H9 (cell line): ENCODE data around the gene KCTD5. TPM values are rescaled to one million over a fixed set of nuclear protein-coding genes. Genes with fewer than 3 reads are reported as not detected.

Source experiments
- DNase-seq: peaks from one replicate; pipeline ENCODE4 v3.0.0-alpha.2; 2017
- H2AFZ ChIP-seq: one replicate; pipeline ENCODE4 v1.6.1; 2013; ENCODE audit warnings: mild to moderate bottlenecking, low read length, control low read depth, moderate library complexity
- H2AK5ac ChIP-seq: 2 replicates; pipeline ENCODE4 v1.6.1; 2013; ENCODE audit warnings: low read length, control low read depth, mixed read lengths; ENCODE audit not compliant: insufficient read length
- H2BK120ac ChIP-seq: one replicate; pipeline ENCODE4 v1.6.1; 2013; ENCODE audit warnings: low read depth, mild to moderate bottlenecking, low read length, control low read depth, inconsistent platforms; ENCODE audit not compliant: poor library complexity, severe bottlenecking
- H2BK12ac ChIP-seq: 2 replicates; pipeline ENCODE4 v1.6.1; 2013; ENCODE audit warnings: low read length, control low read depth, mixed read lengths, low read depth; ENCODE audit not compliant: insufficient read length
- H2BK15ac ChIP-seq: 2 replicates; pipeline ENCODE4 v1.6.1; 2013; ENCODE audit warnings: low read depth, low read length, control low read depth
- H2BK20ac ChIP-seq: one replicate; pipeline ENCODE4 v1.6.1; 2013; ENCODE audit warnings: low read depth, mild to moderate bottlenecking, low read length, control low read depth, inconsistent platforms; ENCODE audit not compliant: poor library complexity, severe bottlenecking
- H2BK5ac ChIP-seq: 2 replicates; pipeline ENCODE4 v1.6.1; 2013; ENCODE audit warnings: low read length, control low read depth, mixed read lengths; ENCODE audit not compliant: insufficient read length
- H3K14ac ChIP-seq: 2 replicates; pipeline ENCODE4 v1.6.1; 2013; ENCODE audit warnings: low read length, control low read depth; ENCODE audit not compliant: insufficient read depth
- H3K18ac ChIP-seq: 2 replicates; pipeline ENCODE4 v1.6.1; 2013; ENCODE audit warnings: low read depth, mild to moderate bottlenecking, mixed read lengths, low read length, control low read depth; ENCODE audit not compliant: insufficient read length
- H3K23ac ChIP-seq: 2 replicates; pipeline ENCODE4 v1.6.1; 2013; ENCODE audit warnings: low read length, control low read depth, mixed read lengths, low read depth; ENCODE audit not compliant: insufficient read length
- H3K23me2 ChIP-seq: 2 replicates; pipeline ENCODE4 v1.6.1; 2013; ENCODE audit warnings: low read depth, mild to moderate bottlenecking, mixed read lengths, low read length, control low read depth; ENCODE audit not compliant: insufficient read length, poor library complexity, severe bottlenecking
- H3K27ac ChIP-seq: 2 replicates; pipeline ENCODE4 v1.5.1; 2013; ENCODE audit warnings: low read length, control low read depth, mixed read lengths, low read depth; ENCODE audit not compliant: insufficient read length
- H3K27me3 ChIP-seq: 2 replicates; pipeline ENCODE4 v1.6.1; 2013; ENCODE audit warnings: low read length, control low read depth, inconsistent platforms; ENCODE audit not compliant: insufficient read depth
- H3K4ac ChIP-seq: 2 replicates; pipeline ENCODE4 v1.6.1; 2013; ENCODE audit warnings: low read depth, mild to moderate bottlenecking, control low read depth, inconsistent platforms, low read length, moderate library complexity
- H3K4me1 ChIP-seq: 2 replicates; pipeline ENCODE4 v1.6.1; 2013; ENCODE audit warnings: low read length, control low read depth, inconsistent platforms; ENCODE audit not compliant: insufficient read depth
- H3K4me2 ChIP-seq: 2 replicates; pipeline ENCODE4 v1.6.1; 2013; ENCODE audit warnings: low read length, control low read depth, mixed read lengths; ENCODE audit not compliant: insufficient read length, insufficient read depth
- H3K56ac ChIP-seq: 2 replicates; pipeline ENCODE4 v1.6.1; 2013; ENCODE audit warnings: low read depth, mild to moderate bottlenecking, mixed read lengths, low read length, control low read depth; ENCODE audit not compliant: insufficient read length
- H3K79me1 ChIP-seq: 2 replicates; pipeline ENCODE4 v1.6.1; 2013; ENCODE audit warnings: low read depth, mild to moderate bottlenecking, moderate library complexity, low read length, control low read depth, inconsistent platforms; ENCODE audit not compliant: insufficient read depth, poor library complexity, severe bottlenecking
- H3K79me2 ChIP-seq: 2 replicates; pipeline ENCODE4 v1.6.1; 2013; ENCODE audit warnings: low read length, control low read depth, inconsistent platforms; ENCODE audit not compliant: insufficient read depth
- H3K9ac ChIP-seq: 2 replicates; pipeline ENCODE4 v1.6.1; 2013; ENCODE audit warnings: low read length, control low read depth, mixed read lengths; ENCODE audit not compliant: insufficient read length; ENCODE audit errors: extremely low read depth
- H3K9me3 ChIP-seq: one replicate; pipeline ENCODE4 v1.6.1; 2013; ENCODE audit warnings: low read depth, low read length, inconsistent platforms; ENCODE audit not compliant: control insufficient read depth
- H3T11ph ChIP-seq: one replicate; pipeline ENCODE4 v1.6.1; 2013; ENCODE audit warnings: mild to moderate bottlenecking, low read length, control low read depth, inconsistent platforms
- H4K20me1 ChIP-seq: one replicate; pipeline ENCODE4 v1.6.1; 2013; ENCODE audit not compliant: control insufficient read depth, insufficient read length, insufficient read depth
- H4K5ac ChIP-seq: 2 replicates; pipeline ENCODE4 v1.6.1; 2013; ENCODE audit warnings: low read depth, mild to moderate bottlenecking, mixed read lengths, low read length, control low read depth; ENCODE audit not compliant: insufficient read length
- H4K8ac ChIP-seq: replicated peaks from 2 replicates; pipeline ENCODE4 v1.6.1; 2013; ENCODE audit warnings: low read length, control low read depth, mixed read lengths, low read depth; ENCODE audit not compliant: insufficient read length
- H4K91ac ChIP-seq: 2 replicates; pipeline ENCODE4 v1.6.1; 2013; ENCODE audit warnings: low read depth, mild to moderate bottlenecking, moderate library complexity, mixed read lengths, low read length, control low read depth; ENCODE audit not compliant: insufficient read length
- H3K27ac Mint-ChIP-seq, 3 experiments: 2 replicates in 2 of 3; 3 replicates in 1 of 3; pipeline ENCODE4 v1.8.0; 2020 to 2021; ENCODE audit warnings: mixed read lengths in 3 of 3, mild to moderate bottlenecking in 1 of 3, moderate library complexity in 1 of 3
- H3K27me3 Mint-ChIP-seq: 2 replicates; pipeline ENCODE4 v1.8.0; 2021; ENCODE audit warnings: low read depth, mild to moderate bottlenecking, moderate library complexity, mixed read lengths
- H3K36me3 Mint-ChIP-seq, 3 experiments: 2 replicates in 2 of 3; 3 replicates in 1 of 3; pipeline ENCODE4 v1.8.0; 2020 to 2021; ENCODE audit warnings: low read depth in 3 of 3, mixed read lengths in 3 of 3; ENCODE audit not compliant: insufficient read depth in 1 of 3
- H3K4me1 Mint-ChIP-seq, 2 experiments: 2 replicates each; pipeline ENCODE4 v1.8.0; 2020; ENCODE audit warnings: mixed read lengths in 2 of 2
- H3K4me3 Mint-ChIP-seq, 2 experiments: 2 replicates in 1 of 2; 3 replicates in 1 of 2; pipeline ENCODE4 v1.8.0; 2020 to 2021; ENCODE audit warnings: mild to moderate bottlenecking in 2 of 2, mixed read lengths in 2 of 2, moderate library complexity in 1 of 2
- H3K9me3 Mint-ChIP-seq, 2 experiments: 2 replicates in 1 of 2; 3 replicates in 1 of 2; pipeline ENCODE4 v1.8.0; 2020; ENCODE audit warnings: mild to moderate bottlenecking in 2 of 2, mixed read lengths in 2 of 2, moderate library complexity in 1 of 2
- WGBS: extraction: QIAGEN DNeasy Blood & Tissue Kit; methylation state at CpG from one replicate; pipeline ENCODE4 v1.1.7; 2013; ENCODE audit warnings: missing lambda C conversion rate, low lambda C conversion rate, mixed read lengths; ENCODE audit not compliant: insufficient read length; ENCODE audit errors: extremely low coverage; 5-methylcytosine and 5-hydroxymethylcytosine counted together
- total RNA-seq: library from RNA; stranded (reverse); gene quantifications from 2 replicates; pipeline ENCODE4 v1.2.1, GENCODE V29; 2021
- TF ChIP-seq, protein P1 (sequence below): fragments of 200-600 bp; sonication (generic); conservative IDR thresholded peaks from 3 replicates; pipeline ENCODE4 v1.8.0; 2021; ENCODE audit warnings: antibody characterized with exemption, mild to moderate bottlenecking

KCTD5 gene
- total RNA-seq, 1 experiment from 2014 or later, result 39.9 TPM

- DNase-seq, result no peak
- no peaks in the 10 kb centered on the region for H3K23me2 ChIP-seq
- no peak overlapping the region for H3K14ac ChIP-seq
- no peak overlapping the region for H3K4me3 Mint-ChIP-seq
- no peaks in the 10 kb centered on the region for H3K9me3 ChIP-seq
- TF ChIP-seq, protein P1, sequence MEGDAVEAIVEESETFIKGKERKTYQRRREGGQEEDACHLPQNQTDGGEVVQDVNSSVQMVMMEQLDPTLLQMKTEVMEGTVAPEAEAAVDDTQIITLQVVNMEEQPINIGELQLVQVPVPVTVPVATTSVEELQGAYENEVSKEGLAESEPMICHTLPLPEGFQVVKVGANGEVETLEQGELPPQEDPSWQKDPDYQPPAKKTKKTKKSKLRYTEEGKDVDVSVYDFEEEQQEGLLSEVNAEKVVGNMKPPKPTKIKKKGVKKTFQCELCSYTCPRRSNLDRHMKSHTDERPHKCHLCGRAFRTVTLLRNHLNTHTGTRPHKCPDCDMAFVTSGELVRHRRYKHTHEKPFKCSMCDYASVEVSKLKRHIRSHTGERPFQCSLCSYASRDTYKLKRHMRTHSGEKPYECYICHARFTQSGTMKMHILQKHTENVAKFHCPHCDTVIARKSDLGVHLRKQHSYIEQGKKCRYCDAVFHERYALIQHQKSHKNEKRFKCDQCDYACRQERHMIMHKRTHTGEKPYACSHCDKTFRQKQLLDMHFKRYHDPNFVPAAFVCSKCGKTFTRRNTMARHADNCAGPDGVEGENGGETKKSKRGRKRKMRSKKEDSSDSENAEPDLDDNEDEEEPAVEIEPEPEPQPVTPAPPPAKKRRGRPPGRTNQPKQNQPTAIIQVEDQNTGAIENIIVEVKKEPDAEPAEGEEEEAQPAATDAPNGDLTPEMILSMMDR, result no peak
- no peaks in the 10 kb centered on the region for H4K20me1 ChIP-seq
- H3K56ac ChIP-seq, result no peak overlapping the region
- peaks cover 5% of the 10 kb centered on the region; the same call in 1 of the 2 replicates for H3K79me2 ChIP-seq
- no peak overlapping the region for H2BK5ac ChIP-seq
- H4K8ac ChIP-seq, result no peak overlapping the region
- no peak overlapping the region for H3K27ac ChIP-seq
- H2BK20ac ChIP-seq, result no peak overlapping the region
- peak overlapping the region in 2 of 3 experiments; percentile 54 to 79; a peak in 3 of 7 replicates for H3K27ac Mint-ChIP-seq
- WGBS, result no CpG with 5 or more reads among the region's 36 CpGs
- no peak overlapping the region for H3T11ph ChIP-seq
- peaks cover 5% of the 10 kb centered on the region for H3K79me1 ChIP-seq
- H3K4me1 ChIP-seq, result no peaks in the 10 kb centered on the region
- H2BK15ac ChIP-seq, result no peak overlapping the region
- H3K4me2 ChIP-seq, result no peak overlapping the region
- no peak overlapping the region for H3K18ac ChIP-seq
- H4K5ac ChIP-seq, result no peak overlapping the region
- no peak overlapping the region for H2BK120ac ChIP-seq
- peaks cover 0 to 2% (median 2%) of the 10 kb centered on the region in 3 experiments; a peak in 2 of 7 replicates for H3K36me3 Mint-ChIP-seq
- H2BK12ac ChIP-seq, result no peak overlapping the region
- H3K27me3 Mint-ChIP-seq, result no peaks in the 10 kb centered on the region
- H3K27me3 ChIP-seq, result no peaks in the 10 kb centered on the region
- no peak overlapping the region for H3K23ac ChIP-seq
- H3K4me1 Mint-ChIP-seq, result peaks cover 0 to 6% of the 10 kb centered on the region in 2 experiments; a peak in 2 of 4 replicates
- H4K91ac ChIP-seq, result no peak overlapping the region
- H3K9me3 Mint-ChIP-seq, result no peaks in the 10 kb centered on the region
- no peak overlapping the region for H3K4ac ChIP-seq
- no peak overlapping the region for H2AFZ ChIP-seq
- H2AK5ac ChIP-seq, result no peak overlapping the region
- no peak overlapping the region for H3K9ac ChIP-seq
These were observed 7.9 kb downstream of the KCTD5 start for GRCh38 chr16:2689968-2690801.
